CD4-positive, CD25-positive, alpha-beta regulatory T cell (primary cell): ENCODE measurements around the gene KCNIP3. TPM values are rescaled to one million over a fixed set of nuclear protein-coding genes. Genes with fewer than 3 reads are reported as not detected.
A peak's percentile ranks its signal among the peaks of the same experiment; 100 is the strongest.
"Not testable (repeated sequence)": the region's sequence is repeated elsewhere in the genome, so short reads cannot be mapped to it uniquely, and the experiment has no call there.

Source experiments
- ATAC-seq, 2 donors: fragments of 150-1000 bp; cut with Tn5 transposase; one replicate each; pipeline ENCODE4 v1.10.0; 2021; ENCODE audit warnings: low read depth in 2 of 2, moderate number of reproducible peaks in 2 of 2, moderate library complexity in 1 of 2
- DNase-seq, 3 donors: peaks; one replicate each; pipeline versions ENCODE4 v3.0.0 to v3.0.0-alpha.2; 2012 to 2022; ENCODE audit warnings: mixed read lengths in 1 of 3
- H3K27ac ChIP-seq: one replicate; pipeline ENCODE4 v1.7.0; 2013; ENCODE audit warnings: mild to moderate bottlenecking, low read length; ENCODE audit not compliant: insufficient read depth, poor library complexity, severe bottlenecking
- H3K27me3 ChIP-seq: one replicate; pipeline ENCODE4 v1.7.0; 2013; ENCODE audit warnings: low read length; ENCODE audit not compliant: control insufficient read depth, insufficient read depth
- H3K36me3 ChIP-seq: one replicate; pipeline ENCODE4 v1.7.0; 2013; ENCODE audit warnings: mild to moderate bottlenecking, low read length, moderate library complexity; ENCODE audit not compliant: control insufficient read depth, insufficient read depth
- H3K4me1 ChIP-seq: 2 replicates; pipeline ENCODE4 v1.7.0; 2013; ENCODE audit warnings: mild to moderate bottlenecking, low read length; ENCODE audit not compliant: insufficient read depth, control insufficient read depth, poor library complexity, severe bottlenecking
- H3K4me3 ChIP-seq: one replicate; pipeline ENCODE4 v1.7.0; 2013; ENCODE audit warnings: low read depth, mild to moderate bottlenecking, low read length, moderate library complexity
- H3K9me3 ChIP-seq, 2 experiments: 1 replicate in 1 of 2; 2 replicates in 1 of 2; pipeline ENCODE4 v1.7.0; 2013; ENCODE audit warnings: low read length in 2 of 2, mild to moderate bottlenecking in 1 of 2, moderate library complexity in 1 of 2; ENCODE audit not compliant: control insufficient read depth in 2 of 2
- H3K27ac Mint-ChIP-seq, 3 donors: one replicate each; pipeline ENCODE4 v1.8.0; 2020 to 2022; ENCODE audit warnings: mild to moderate bottlenecking in 3 of 3, mixed read lengths in 3 of 3, moderate library complexity in 2 of 3
- H3K27me3 Mint-ChIP-seq: one replicate; pipeline ENCODE4 v1.8.0; 2022; ENCODE audit warnings: mild to moderate bottlenecking, mixed read lengths
- H3K36me3 Mint-ChIP-seq: one replicate; pipeline ENCODE4 v1.8.0; 2020; ENCODE audit warnings: mixed read lengths
- H3K4me1 Mint-ChIP-seq, 4 donors: one replicate each; pipeline ENCODE4 v1.8.0; 2020 to 2022; ENCODE audit warnings: mixed read lengths in 4 of 4, mild to moderate bottlenecking in 1 of 4
- H3K4me3 Mint-ChIP-seq, 4 donors: one replicate each; pipeline ENCODE4 v1.8.0; 2020 to 2022; ENCODE audit warnings: mild to moderate bottlenecking in 4 of 4, mixed read lengths in 4 of 4, moderate library complexity in 3 of 4
- H3K9me3 Mint-ChIP-seq, 7 donors: one replicate each; pipeline ENCODE4 v1.8.0; 2020 to 2022; ENCODE audit warnings: mixed read lengths in 7 of 7, mild to moderate bottlenecking in 3 of 7, moderate library complexity in 2 of 7
- polyA plus RNA-seq, 4 donors: library from polyadenylated mRNA; unstranded; fragments of 300-500 nt; fragmentation: Illumina TruSeq; gene quantifications; one replicate each; pipeline ENCODE4 v1.2.3, GENCODE V29; 2021
- total RNA-seq: library from RNA; stranded (reverse); gene quantifications from one replicate; pipeline ENCODE4 v1.2.3, GENCODE V29; 2022

Gene KCNIP3
- total and polyA plus RNA-seq, 5 donors from 2014 or later, result not detected

DNA sequence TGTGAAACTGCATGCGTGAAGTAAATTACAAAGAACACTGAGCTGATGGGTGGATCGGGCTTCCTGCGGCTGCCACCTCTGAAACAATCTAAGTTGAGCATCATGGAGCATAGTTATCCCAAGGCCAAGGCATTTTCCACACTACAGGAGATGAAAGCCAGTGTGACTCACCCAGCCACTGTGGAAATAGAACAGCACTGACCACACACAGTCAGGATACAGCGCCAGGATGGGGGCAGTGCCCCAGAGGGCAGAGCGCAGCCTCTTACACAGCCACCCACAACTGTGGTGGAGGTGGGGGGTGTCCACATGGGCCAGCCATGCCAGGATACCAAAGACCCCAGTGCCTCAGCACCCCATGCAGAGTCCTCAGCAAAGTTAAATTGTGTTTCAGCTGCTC is 114.1 kb downstream of the KCNIP3 start:
- H3K4me1 ChIP-seq, ATAC-seq, H3K27ac ChIP-seq, H3K4me1 Mint-ChIP-seq, H3K27me3 ChIP-seq, H3K9me3 Mint-ChIP-seq, H3K36me3 ChIP-seq, H3K4me3 ChIP-seq, H3K4me3 Mint-ChIP-seq, DNase-seq, H3K27me3 Mint-ChIP-seq, H3K9me3 ChIP-seq: not testable (repeated sequence)
- Mint-ChIP-seq H3K27ac (peak overlapping the region in 1 of 3 donors; percentile 39), H3K36me3 (peaks cover 18% of the 10 kb centered on the region)

DNA sequence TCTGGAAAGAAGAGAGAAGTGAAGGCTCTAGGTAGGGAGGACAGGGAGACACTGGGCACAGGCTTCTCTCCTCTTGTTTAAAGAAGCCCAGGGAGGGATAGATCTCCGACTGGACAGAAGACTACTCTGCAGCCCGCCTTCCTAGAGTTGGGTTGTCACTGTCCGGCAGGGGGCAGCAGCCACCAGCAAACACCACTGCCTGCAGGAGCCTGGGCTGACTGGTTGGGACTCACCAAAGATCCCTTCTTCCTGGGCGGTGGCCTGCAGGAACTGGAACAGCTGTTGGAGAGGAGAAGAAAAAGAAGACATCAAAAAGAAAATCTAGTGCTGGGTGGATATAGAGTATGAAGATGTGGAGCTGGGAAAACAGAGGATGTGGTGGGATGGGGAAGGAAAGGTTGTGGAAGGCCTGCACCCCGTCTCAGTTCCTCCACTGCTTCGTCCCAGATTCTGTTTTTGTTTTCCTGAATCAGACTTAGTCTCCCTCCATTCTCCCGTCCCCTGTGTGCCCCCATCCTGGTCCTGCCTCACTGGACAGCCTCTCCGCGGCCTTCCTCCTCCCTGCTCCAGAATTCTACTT is 117.0 kb downstream of the KCNIP3 start:
- not testable (repeated sequence) for H3K4me3 ChIP-seq, H3K36me3 ChIP-seq, H3K4me3 Mint-ChIP-seq, H3K9me3 Mint-ChIP-seq, H3K27me3 ChIP-seq, H3K9me3 ChIP-seq, H3K27ac ChIP-seq, H3K4me1 Mint-ChIP-seq, H3K4me1 ChIP-seq, H3K36me3 Mint-ChIP-seq, H3K27me3 Mint-ChIP-seq
- ATAC-seq, result peak; percentile 65 to 75
- peak overlapping the region in 1 of 3 donors; percentile 94 for H3K27ac Mint-ChIP-seq
- peak; percentile 21 to 64 (median 35) for DNase-seq

- H3K27ac Mint-ChIP-seq, H3K27me3 ChIP-seq, H3K4me3 Mint-ChIP-seq, H3K4me1 Mint-ChIP-seq, H3K4me3 ChIP-seq, H3K36me3 Mint-ChIP-seq, H3K9me3 Mint-ChIP-seq, H3K27ac ChIP-seq, ATAC-seq, H3K27me3 Mint-ChIP-seq, H3K9me3 ChIP-seq, DNase-seq, H3K36me3 ChIP-seq, H3K4me1 ChIP-seq: not testable (repeated sequence)
Measured at GRCh38 chr2:95415138-95415537, 118.0 kb downstream of the KCNIP3 start.

DNA sequence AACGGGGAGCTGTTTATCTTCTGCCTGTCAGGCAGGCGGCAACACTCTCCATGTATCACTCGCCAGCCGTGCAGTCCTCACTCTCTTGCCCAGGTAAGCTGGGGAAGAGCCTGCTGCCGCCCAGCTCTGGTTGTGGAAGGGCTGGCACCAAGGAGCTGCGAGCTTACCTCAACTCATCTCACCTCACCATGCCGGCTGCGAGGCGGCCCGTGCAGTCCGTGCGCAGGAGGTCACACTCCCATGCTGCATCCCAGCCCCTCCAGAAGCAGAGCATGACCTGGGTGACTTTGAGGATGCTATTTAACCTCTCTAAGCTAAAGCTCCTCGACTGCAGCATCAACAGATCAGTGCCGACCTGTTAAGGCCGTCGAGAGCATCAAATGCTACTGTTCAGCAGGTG is 118.4 kb downstream of the KCNIP3 start:
- H3K36me3 ChIP-seq, H3K27me3 Mint-ChIP-seq, H3K27me3 ChIP-seq, H3K27ac Mint-ChIP-seq, ATAC-seq, DNase-seq, H3K27ac ChIP-seq, H3K36me3 Mint-ChIP-seq, H3K4me3 Mint-ChIP-seq, H3K4me1 Mint-ChIP-seq, H3K4me1 ChIP-seq, H3K9me3 Mint-ChIP-seq, H3K4me3 ChIP-seq, H3K9me3 ChIP-seq: not testable (repeated sequence)

DNA sequence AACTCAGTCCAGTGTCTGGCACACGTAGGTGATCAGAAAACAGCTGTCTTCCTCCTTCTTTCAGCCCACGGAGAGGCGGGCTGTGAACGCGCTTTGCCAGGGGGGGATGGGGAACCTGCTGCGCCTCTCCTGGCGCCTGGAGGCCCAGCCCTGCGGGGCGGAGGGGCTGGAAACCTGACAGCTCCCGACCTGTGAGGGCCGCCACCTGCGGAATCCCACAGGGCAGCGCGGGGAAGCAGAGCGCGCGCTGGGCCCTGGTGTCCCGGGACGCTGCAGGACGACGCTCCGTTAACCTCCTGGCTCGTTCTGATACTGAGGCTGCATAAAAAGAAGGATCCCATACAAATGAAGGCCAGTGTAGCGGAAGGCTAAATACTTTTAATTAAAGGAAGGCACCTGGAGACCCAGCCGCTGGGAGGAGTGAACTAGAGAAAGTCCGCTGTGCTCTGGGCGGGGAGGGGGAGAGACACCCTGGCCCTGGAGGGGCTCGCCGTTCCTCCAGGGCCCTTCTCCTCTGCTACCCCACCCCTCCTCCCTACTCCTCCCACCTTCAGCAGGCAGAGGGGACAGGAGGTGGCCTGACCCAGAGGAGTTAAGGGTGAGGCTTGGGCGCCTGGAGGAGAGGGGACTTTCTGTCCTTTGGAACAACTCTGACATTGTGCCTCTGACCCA is 130.2 kb downstream of the KCNIP3 start:
- H3K4me1 Mint-ChIP-seq, H3K27ac ChIP-seq, H3K27me3 ChIP-seq, H3K36me3 Mint-ChIP-seq, H3K27me3 Mint-ChIP-seq, H3K9me3 ChIP-seq, ATAC-seq, H3K27ac Mint-ChIP-seq, H3K36me3 ChIP-seq, H3K4me1 ChIP-seq, H3K4me3 Mint-ChIP-seq, H3K9me3 Mint-ChIP-seq, DNase-seq, H3K4me3 ChIP-seq: not testable (repeated sequence)

- DNase-seq, H3K27me3 Mint-ChIP-seq, H3K9me3 Mint-ChIP-seq, H3K27ac ChIP-seq, H3K4me3 Mint-ChIP-seq, H3K4me1 ChIP-seq, ATAC-seq, H3K27me3 ChIP-seq, H3K4me3 ChIP-seq, H3K36me3 Mint-ChIP-seq, H3K36me3 ChIP-seq, H3K27ac Mint-ChIP-seq, H3K4me1 Mint-ChIP-seq, H3K9me3 ChIP-seq: not testable (repeated sequence)
Measured at GRCh38 chr2:95429748-95430467, 132.8 kb downstream of the KCNIP3 start.

DNA sequence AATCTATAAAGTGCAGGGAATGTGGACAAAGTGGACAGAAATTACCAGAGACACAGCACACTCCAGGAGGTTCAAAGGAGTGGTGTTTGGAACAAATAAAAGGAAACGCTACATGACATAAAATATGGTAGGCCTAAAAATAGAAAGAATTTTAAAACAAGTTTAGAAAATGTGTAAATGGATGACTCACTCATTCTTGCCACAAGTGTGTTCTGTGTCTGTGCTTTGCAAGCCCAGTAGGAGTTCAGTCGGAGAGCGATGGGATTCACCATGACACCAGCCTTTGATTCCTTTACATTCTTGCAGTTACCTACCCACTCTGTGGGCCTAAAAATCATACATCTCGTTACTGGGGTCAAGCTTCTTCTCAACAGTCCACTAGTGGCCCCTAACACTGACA is 136.2 kb downstream of the KCNIP3 start:
- not testable (repeated sequence) for H3K36me3 Mint-ChIP-seq, ATAC-seq, DNase-seq, H3K27ac Mint-ChIP-seq, H3K27ac ChIP-seq, H3K27me3 ChIP-seq, H3K27me3 Mint-ChIP-seq, H3K9me3 Mint-ChIP-seq, H3K4me3 ChIP-seq, H3K9me3 ChIP-seq, H3K4me1 ChIP-seq, H3K4me1 Mint-ChIP-seq, H3K4me3 Mint-ChIP-seq, H3K36me3 ChIP-seq

- H3K4me3 Mint-ChIP-seq, H3K27ac ChIP-seq, DNase-seq, H3K27me3 ChIP-seq, H3K27me3 Mint-ChIP-seq, H3K36me3 Mint-ChIP-seq, H3K4me1 ChIP-seq, H3K9me3 ChIP-seq, H3K9me3 Mint-ChIP-seq, H3K4me3 ChIP-seq, ATAC-seq, H3K27ac Mint-ChIP-seq, H3K4me1 Mint-ChIP-seq, H3K36me3 ChIP-seq: not testable (repeated sequence)
Measured at GRCh38 chr2:95433973-95434372, 136.8 kb downstream of the KCNIP3 start.
